Natural killer cell (primary cell): ENCODE results near the gene ATXN10. TPM values are rescaled to one million over a fixed set of nuclear protein-coding genes. Genes with fewer than 3 reads are reported as not detected.
A peak's percentile ranks its signal among the peaks of the same experiment; 100 is the strongest.

Experiments
- ATAC-seq, 3 donors: fragments of 150-1000 bp in 2 of 3; fragments of 200-7000 bp in 1 of 3; cut with Tn5 transposase; 1 replicate in 1 of 3; 2 replicates in 2 of 3; pipeline ENCODE4 v1.10.0; 2021; ENCODE audit warnings: mild to moderate bottlenecking in 2 of 3, moderate library complexity in 2 of 3
- DNase-seq, 2 donors: peaks; one replicate each; pipeline versions ENCODE4 v3.0.0 to v3.0.0-alpha.2; 2013 to 2021; ENCODE audit warnings: mixed read lengths in 1 of 2
- H3K27ac ChIP-seq: one replicate; pipeline ENCODE4 v1.5.1; 2013; ENCODE audit warnings: mild to moderate bottlenecking, low read length
- H3K27me3 ChIP-seq: one replicate; pipeline ENCODE4 v1.6.1; 2013; ENCODE audit warnings: low read length; ENCODE audit not compliant: control insufficient read depth, insufficient read depth
- H3K36me3 ChIP-seq: one replicate; pipeline ENCODE4 v1.6.1; 2013; ENCODE audit warnings: low read length; ENCODE audit not compliant: control insufficient read depth, insufficient read depth
- H3K4me1 ChIP-seq: one replicate; pipeline ENCODE4 v1.6.1; 2013; ENCODE audit warnings: low read length; ENCODE audit not compliant: control insufficient read depth, insufficient read depth
- H3K4me3 ChIP-seq: one replicate; pipeline ENCODE4 v1.5.1; 2013; ENCODE audit warnings: low read length
- H3K9me3 ChIP-seq: one replicate; pipeline ENCODE4 v1.6.1; 2013; ENCODE audit warnings: low read length; ENCODE audit not compliant: control insufficient read depth, insufficient read depth
- H3K27ac Mint-ChIP-seq, 2 donors: one replicate each; pipeline ENCODE4 v1.8.0; 2022; ENCODE audit warnings: mild to moderate bottlenecking in 2 of 2, mixed read lengths in 2 of 2, moderate library complexity in 1 of 2
- H3K27me3 Mint-ChIP-seq, 2 donors: one replicate each; pipeline ENCODE4 v1.8.0; 2022; ENCODE audit warnings: low read depth in 2 of 2, mixed read lengths in 2 of 2
- H3K36me3 Mint-ChIP-seq: one replicate; pipeline ENCODE4 v1.8.0; 2022; ENCODE audit warnings: mixed read lengths
- H3K4me1 Mint-ChIP-seq, 2 donors: one replicate each; pipeline ENCODE4 v1.8.0; 2022; ENCODE audit warnings: mixed read lengths in 2 of 2
- H3K4me3 Mint-ChIP-seq: one replicate; pipeline ENCODE4 v1.8.0; 2022; ENCODE audit warnings: mild to moderate bottlenecking, moderate library complexity, mixed read lengths
- H3K9me3 Mint-ChIP-seq, 2 donors: one replicate each; pipeline ENCODE4 v1.8.0; 2022; ENCODE audit warnings: mixed read lengths in 2 of 2
- WGBS: methylation state at CpG from one replicate; pipeline ENCODE4 v1.1.7; 2013; ENCODE audit warnings: missing lambda C conversion rate; ENCODE audit not compliant: insufficient coverage; 5-methylcytosine and 5-hydroxymethylcytosine counted together
- intact Hi-C: fragments of 100-400 bp; cut with micrococcal nuclease; formaldehyde crosslinking; loops from one replicate; pipeline ENCODE4 v1.14.2; 2022
- total RNA-seq, 4 donors: library from RNA; stranded (reverse); fragments of 120-200 nt in 1 of 4; gene quantifications; one replicate each; pipeline versions ENCODE4 v1.2.3 to v1.2.4, GENCODE V29; 2013 to 2022
- TF ChIP-seq, protein P1 (sequence below): fragments of 200-600 bp; IDR thresholded peaks from one replicate; pipeline ENCODE4 v1.8.0; 2022; ENCODE audit warnings: antibody characterized with exemption

Gene ATXN10
- total RNA-seq, 3 donors from 2014 or later (not counting 1 experiment from before 2014, with no cell fraction given), result 79.3 to 90.5 (median 88.8) TPM

DNA sequence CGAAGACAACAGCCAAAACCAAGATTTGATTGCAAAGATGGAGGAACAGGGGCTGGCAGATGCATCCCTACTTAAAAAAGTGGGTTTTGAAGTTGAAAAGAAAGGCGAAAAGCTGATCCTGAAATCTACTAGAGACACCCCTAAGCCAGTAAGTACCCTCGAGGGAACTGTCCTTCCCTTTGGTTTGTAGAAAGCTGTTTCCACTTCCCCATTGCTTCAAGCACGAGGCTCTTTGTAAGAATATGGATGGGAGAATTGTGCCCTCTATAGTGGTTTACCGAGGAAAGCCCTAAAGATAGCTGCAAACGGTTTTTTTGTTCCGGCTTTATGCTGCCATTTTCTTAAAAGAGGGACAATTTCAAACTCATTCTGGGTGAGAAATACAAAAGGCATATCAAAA lies 171.4 kb downstream of the ATXN10 start:
- ATAC-seq (no peak), DNase-seq (no peak)
- Histone ChIP-seq H3K4me3 (no peak overlapping the region), H3K36me3 (peaks cover 17% of the 10 kb centered on the region), H3K27ac (no peak overlapping the region), H3K4me1 (no peaks in the 10 kb centered on the region), H3K9me3 (no peaks in the 10 kb centered on the region), H3K27me3 (no peaks in the 10 kb centered on the region)
- H3K4me3 Mint-ChIP-seq, result no peak overlapping the region
- H3K36me3 Mint-ChIP-seq, result no peaks in the 10 kb centered on the region
- no peak overlapping the region for H3K27ac Mint-ChIP-seq
- peaks cover 17 to 25% of the 10 kb centered on the region in 2 donors for H3K4me1 Mint-ChIP-seq
- H3K27me3 Mint-ChIP-seq, result no peaks in the 10 kb centered on the region
- TF ChIP-seq, protein P1, sequence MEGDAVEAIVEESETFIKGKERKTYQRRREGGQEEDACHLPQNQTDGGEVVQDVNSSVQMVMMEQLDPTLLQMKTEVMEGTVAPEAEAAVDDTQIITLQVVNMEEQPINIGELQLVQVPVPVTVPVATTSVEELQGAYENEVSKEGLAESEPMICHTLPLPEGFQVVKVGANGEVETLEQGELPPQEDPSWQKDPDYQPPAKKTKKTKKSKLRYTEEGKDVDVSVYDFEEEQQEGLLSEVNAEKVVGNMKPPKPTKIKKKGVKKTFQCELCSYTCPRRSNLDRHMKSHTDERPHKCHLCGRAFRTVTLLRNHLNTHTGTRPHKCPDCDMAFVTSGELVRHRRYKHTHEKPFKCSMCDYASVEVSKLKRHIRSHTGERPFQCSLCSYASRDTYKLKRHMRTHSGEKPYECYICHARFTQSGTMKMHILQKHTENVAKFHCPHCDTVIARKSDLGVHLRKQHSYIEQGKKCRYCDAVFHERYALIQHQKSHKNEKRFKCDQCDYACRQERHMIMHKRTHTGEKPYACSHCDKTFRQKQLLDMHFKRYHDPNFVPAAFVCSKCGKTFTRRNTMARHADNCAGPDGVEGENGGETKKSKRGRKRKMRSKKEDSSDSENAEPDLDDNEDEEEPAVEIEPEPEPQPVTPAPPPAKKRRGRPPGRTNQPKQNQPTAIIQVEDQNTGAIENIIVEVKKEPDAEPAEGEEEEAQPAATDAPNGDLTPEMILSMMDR, result no peak
- 50% methylated on average over 4 of the region's 7 CpGs for WGBS
- intact Hi-C loops, result no loop called here
- H3K9me3 Mint-ChIP-seq, result no peaks in the 10 kb centered on the region

DNA sequence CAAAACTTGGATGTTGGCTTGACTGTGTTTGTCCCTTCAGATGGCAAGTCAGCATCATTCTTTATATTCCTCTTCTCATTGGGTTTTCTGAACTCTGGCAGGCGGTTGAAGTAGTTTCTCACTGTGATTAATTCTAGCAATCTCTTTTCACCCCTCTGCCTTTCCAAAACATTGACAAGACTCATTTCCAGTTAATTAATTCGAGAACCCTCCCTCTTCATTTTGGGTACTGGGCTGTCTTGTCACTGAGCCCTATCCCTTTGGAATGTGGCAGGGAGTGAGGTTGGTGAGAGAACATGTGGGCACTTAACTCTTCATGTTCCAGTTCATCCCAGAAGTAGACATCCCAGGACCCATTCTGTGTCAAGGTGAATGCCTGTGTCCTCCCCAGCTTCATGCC lies 172.4 kb downstream of the ATXN10 start:
- Histone ChIP-seq H3K27me3 (no peaks in the 10 kb centered on the region), H3K9me3 (no peaks in the 10 kb centered on the region), H3K27ac (no peak overlapping the region), H3K36me3 (peaks cover 17% of the 10 kb centered on the region), H3K4me3 (no peak overlapping the region), H3K4me1 (no peaks in the 10 kb centered on the region)
- intact Hi-C loops, result no loop called here
- 90% methylated on average over 2 of the region's 2 CpGs for WGBS
- Mint-ChIP-seq H3K27me3 (no peaks in the 10 kb centered on the region), H3K9me3 (no peaks in the 10 kb centered on the region), H3K27ac (peak overlapping the region in 1 of 2 donors; percentile 59), H3K4me3 (no peak overlapping the region), H3K4me1 (peaks cover 24 to 27% of the 10 kb centered on the region in 2 donors), H3K36me3 (peaks cover 8% of the 10 kb centered on the region)
- DNase-seq (no peak), ATAC-seq (no peak)
- TF ChIP-seq, protein P1, result no peak

DNA sequence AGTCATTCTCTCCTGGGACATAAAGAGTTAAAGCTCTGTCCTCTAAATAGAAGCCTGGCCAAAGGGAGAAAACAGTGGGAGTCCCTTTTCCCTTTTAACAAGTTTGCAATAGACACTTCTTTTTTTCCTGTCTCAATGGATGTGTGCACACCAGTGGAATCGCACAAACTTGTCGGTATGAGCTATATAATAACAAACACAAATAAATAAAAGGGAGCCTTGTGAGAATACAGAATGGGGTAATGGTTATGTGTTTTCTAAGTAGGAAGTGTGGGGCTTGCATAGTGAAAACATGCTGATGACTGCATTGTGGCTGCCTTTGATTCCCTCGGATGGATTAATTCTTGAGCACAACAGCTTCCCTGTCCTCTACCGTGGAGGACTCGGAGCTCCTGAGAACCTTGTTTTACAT lies 173.4 kb downstream of the ATXN10 start:
- no peak overlapping the region for H3K27ac ChIP-seq
- DNase-seq, result no peak
- H3K36me3 Mint-ChIP-seq, result peaks cover 15% of the 10 kb centered on the region
- H3K27me3 ChIP-seq, result no peaks in the 10 kb centered on the region
- TF ChIP-seq, protein P1, result no peak
- no peak overlapping the region for H3K4me3 Mint-ChIP-seq
- H3K9me3 ChIP-seq, result no peaks in the 10 kb centered on the region
- H3K4me3 ChIP-seq, result no peak overlapping the region
- no peak overlapping the region for H3K27ac Mint-ChIP-seq
- no peaks in the 10 kb centered on the region for H3K9me3 Mint-ChIP-seq
- 94% methylated on average over 3 of the region's 5 CpGs for WGBS
- no peaks in the 10 kb centered on the region for H3K4me1 ChIP-seq
- intact Hi-C loops, result no loop called here
- H3K4me1 Mint-ChIP-seq, result peaks cover 24% of the 10 kb centered on the region in 2 donors
- no peaks in the 10 kb centered on the region for H3K27me3 Mint-ChIP-seq
- ATAC-seq, result no peak
- H3K36me3 ChIP-seq, result peaks cover 18% of the 10 kb centered on the region

DNA sequence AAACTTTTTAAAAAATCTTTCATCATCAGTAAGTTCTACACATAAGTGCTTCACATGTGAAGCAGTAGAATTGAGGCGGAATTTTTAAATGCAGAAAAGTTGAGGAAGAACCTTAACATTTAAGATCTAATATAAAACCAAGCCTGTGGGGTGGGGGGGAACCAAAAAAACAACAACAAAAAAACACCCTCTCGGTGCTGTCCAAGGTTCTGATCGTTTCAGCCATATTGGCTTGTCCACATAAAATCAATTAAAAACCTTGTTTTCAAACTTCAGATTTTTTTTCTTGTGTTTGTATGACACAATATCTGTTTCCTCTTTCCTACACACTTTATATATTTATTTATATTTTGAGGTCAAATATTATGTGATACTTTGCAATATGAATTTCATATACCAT lies 175.3 kb downstream of the ATXN10 start:
- H3K36me3 ChIP-seq, result peaks cover 25% of the 10 kb centered on the region
- intact Hi-C loops, result no loop called here
- Mint-ChIP-seq H3K36me3 (peaks cover 30% of the 10 kb centered on the region), H3K4me1 (peaks cover 21 to 24% of the 10 kb centered on the region in 2 donors), H3K4me3 (no peak overlapping the region), H3K9me3 (no peaks in the 10 kb centered on the region), H3K27ac (no peak overlapping the region), H3K27me3 (no peaks in the 10 kb centered on the region)
- TF ChIP-seq, protein P1, result no peak
- ATAC-seq, result no peak
- DNase-seq, result no peak
- WGBS, result 95% methylated on average over 2 of the region's 3 CpGs
- peaks cover under 1% of the 10 kb centered on the region for H3K9me3 ChIP-seq
- H3K27ac ChIP-seq, result no peak overlapping the region
- no peaks in the 10 kb centered on the region for H3K27me3 ChIP-seq
- no peak overlapping the region for H3K4me3 ChIP-seq
- no peaks in the 10 kb centered on the region for H3K4me1 ChIP-seq
